SK-N-SH treated with all-trans-retinoic acid at 6 μM for 48 hours (cell line): Measurements from ENCODE around the gene GLB1L3.

Source experiments
- ATAC-seq: fragments of 200-7000 bp; cut with Tn5 transposase; 3 replicates; pipeline ENCODE4 v1.9.1; 2020; ENCODE audit warnings: mild to moderate bottlenecking, moderate library complexity
- ARNTL ChIP-seq: fragments of 450-650 bp; formaldehyde crosslinking; IDR thresholded peaks from 2 replicates; pipeline ENCODE4 v1.5.0; 2020; ENCODE audit warnings: low read depth, mild to moderate bottlenecking, moderate library complexity, borderline replicate concordance
- CSDC2 ChIP-seq: fragments of 250-450 bp; sonication (Bioruptor Pico); IDR thresholded peaks from 2 replicates; pipeline ENCODE4 v1.5.0; 2020; ENCODE audit warnings: mild to moderate bottlenecking, moderate library complexity
- CSRNP3 ChIP-seq: fragments of 250-450 bp; sonication (Bioruptor Pico); IDR thresholded peaks from 2 replicates; pipeline ENCODE4 v1.5.1; 2021; ENCODE audit warnings: mild to moderate bottlenecking, moderate library complexity
- ESRRG ChIP-seq: fragments of 250-450 bp; sonication (Bioruptor Pico); IDR thresholded peaks from 2 replicates; pipeline ENCODE4 v1.6.1; 2021; ENCODE audit warnings: mild to moderate bottlenecking
- GLIS3 ChIP-seq: fragments of 250-450 bp; sonication (Bioruptor Pico); IDR thresholded peaks from 2 replicates; pipeline ENCODE4 v1.5.0; 2020; ENCODE audit warnings: mild to moderate bottlenecking, moderate library complexity
- ISL1 ChIP-seq: fragments of 250-450 bp; sonication (Bioruptor Pico); IDR thresholded peaks from 2 replicates; pipeline ENCODE4 v2.1.2; 2022; ENCODE audit warnings: mild to moderate bottlenecking, moderate library complexity
- OSR1 ChIP-seq: fragments of 250-450 bp; sonication (Bioruptor Pico); IDR thresholded peaks from 2 replicates; pipeline ENCODE4 v1.8.0; 2022; ENCODE audit warnings: moderate library complexity, mild to moderate bottlenecking, inconsistent platforms
- PPARA ChIP-seq: fragments of 250-450 bp; sonication (Bioruptor Pico); IDR thresholded peaks from 2 replicates; pipeline ENCODE4 v1.5.0; 2020; ENCODE audit warnings: mild to moderate bottlenecking, borderline replicate concordance
- RARB ChIP-seq: fragments of 250-450 bp; sonication (Bioruptor Pico); IDR thresholded peaks from 2 replicates; pipeline ENCODE4 v1.8.0; 2021; ENCODE audit warnings: mild to moderate bottlenecking, moderate library complexity
- SNAI2 ChIP-seq: fragments of 250-450 bp; sonication (Bioruptor Pico); IDR thresholded peaks from 2 replicates; pipeline ENCODE4 v1.5.0; 2020; ENCODE audit warnings: mild to moderate bottlenecking, moderate library complexity
- TOX ChIP-seq: fragments of 250-450 bp; sonication (Bioruptor Pico); IDR thresholded peaks from 2 replicates; pipeline ENCODE4 v1.8.0; 2021; ENCODE audit warnings: mild to moderate bottlenecking, moderate library complexity, borderline replicate concordance
- ZC3H10 ChIP-seq: fragments of 250-450 bp; sonication (Bioruptor Pico); IDR thresholded peaks from 2 replicates; pipeline ENCODE4 v1.5.1; 2021; ENCODE audit warnings: mild to moderate bottlenecking, moderate library complexity
- ZFP3 ChIP-seq: fragments of 250-450 bp; sonication (Bioruptor Pico); IDR thresholded peaks from 2 replicates; pipeline ENCODE4 v1.5.0; 2020; ENCODE audit warnings: mild to moderate bottlenecking, moderate library complexity
- ZFP30 ChIP-seq: fragments of 450-650 bp; formaldehyde crosslinking; IDR thresholded peaks from 2 replicates; pipeline ENCODE4 v1.5.0; 2022; ENCODE audit warnings: mild to moderate bottlenecking, moderate library complexity
- ZNF565 ChIP-seq: fragments of 450-650 bp; formaldehyde crosslinking; conservative IDR thresholded peaks from 2 replicates; pipeline ENCODE4 v1.5.0; 2020; ENCODE audit warnings: low read depth, mild to moderate bottlenecking, moderate library complexity
- ZNF8 ChIP-seq: fragments of 450-650 bp; formaldehyde crosslinking; IDR thresholded peaks from 2 replicates; pipeline ENCODE4 v1.5.0; 2020; ENCODE audit warnings: mild to moderate bottlenecking, moderate library complexity
- TF ChIP-seq, protein P1 (sequence below): fragments of 250-450 bp; sonication (Bioruptor Pico); IDR thresholded peaks from 2 replicates; pipeline ENCODE4 v1.8.0; 2021; ENCODE audit warnings: low read depth, mild to moderate bottlenecking, moderate library complexity, borderline replicate concordance
- TF ChIP-seq, protein P2 (sequence below): fragments of 250-450 bp; sonication (Bioruptor Pico); IDR thresholded peaks from 2 replicates; pipeline ENCODE4 v1.5.0; 2020; ENCODE audit warnings: mild to moderate bottlenecking, moderate library complexity
- TF ChIP-seq, protein P3 (sequence below): fragments of 250-450 bp; sonication (Bioruptor Pico); IDR thresholded peaks from 2 replicates; pipeline ENCODE4 v1.8.0; 2020; ENCODE audit warnings: mild to moderate bottlenecking, moderate library complexity, borderline replicate concordance
- TF ChIP-seq, protein P4 (sequence below): fragments of 250-450 bp; sonication (Bioruptor Pico); IDR thresholded peaks from 2 replicates; pipeline ENCODE4 v1.5.1; 2020; ENCODE audit warnings: low read depth, mild to moderate bottlenecking, moderate library complexity

The GLB1L3 gene

DNA sequence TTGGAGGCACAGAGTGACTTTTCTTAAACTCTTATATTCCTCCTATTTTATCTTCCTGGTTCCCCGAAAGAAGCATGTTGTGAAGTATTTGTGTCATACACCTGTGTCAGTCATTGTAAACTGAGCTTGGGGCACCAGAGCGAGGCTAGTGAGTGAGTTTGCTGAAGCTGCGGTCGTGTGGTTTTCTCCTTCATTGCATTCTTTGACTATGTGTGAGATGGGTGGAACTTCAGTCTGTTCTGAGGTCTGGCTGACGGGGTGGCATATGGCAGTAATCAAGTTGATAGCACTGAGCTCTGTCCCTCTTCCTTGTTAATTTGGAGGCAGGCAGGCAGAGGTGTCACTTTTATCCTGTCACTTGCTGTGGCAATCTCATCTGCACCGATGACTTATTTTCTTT is 47.6 kb upstream of the GLB1L3 start:
- no peak for ATAC-seq
- TF ChIP-seq TOX (CRISPR knock-in tag) (no peak), ZNF565 (CRISPR knock-in tag) (no peak), ARNTL (CRISPR knock-in tag) (no peak), ZC3H10 (no peak), ESRRG (no peak), CSDC2 (CRISPR knock-in tag) (no peak), ZFP30 (CRISPR knock-in tag) (no peak), CSRNP3 (CRISPR knock-in tag) (no peak), ZFP3 (CRISPR knock-in tag) (no peak), SNAI2 (no peak), RARB (CRISPR knock-in tag) (no peak), GLIS3 (CRISPR knock-in tag) (no peak), ISL1 (CRISPR knock-in tag) (no peak), PPARA (CRISPR knock-in tag) (no peak), OSR1 (no peak), ZNF8 (CRISPR knock-in tag) (no peak)
- TF ChIP-seq, protein P1, sequence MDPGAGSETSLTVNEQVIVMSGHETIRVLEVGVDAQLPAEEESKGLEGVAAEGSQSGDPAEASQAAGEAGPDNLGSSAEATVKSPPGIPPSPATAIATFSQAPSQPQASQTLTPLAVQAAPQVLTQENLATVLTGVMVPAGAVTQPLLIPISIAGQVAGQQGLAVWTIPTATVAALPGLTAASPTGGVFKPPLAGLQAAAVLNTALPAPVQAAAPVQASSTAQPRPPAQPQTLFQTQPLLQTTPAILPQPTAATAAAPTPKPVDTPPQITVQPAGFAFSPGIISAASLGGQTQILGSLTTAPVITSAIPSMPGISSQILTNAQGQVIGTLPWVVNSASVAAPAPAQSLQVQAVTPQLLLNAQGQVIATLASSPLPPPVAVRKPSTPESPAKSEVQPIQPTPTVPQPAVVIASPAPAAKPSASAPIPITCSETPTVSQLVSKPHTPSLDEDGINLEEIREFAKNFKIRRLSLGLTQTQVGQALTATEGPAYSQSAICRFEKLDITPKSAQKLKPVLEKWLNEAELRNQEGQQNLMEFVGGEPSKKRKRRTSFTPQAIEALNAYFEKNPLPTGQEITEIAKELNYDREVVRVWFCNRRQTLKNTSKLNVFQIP (CRISPR knock-in tag): no peak
- TF ChIP-seq, protein P2, sequence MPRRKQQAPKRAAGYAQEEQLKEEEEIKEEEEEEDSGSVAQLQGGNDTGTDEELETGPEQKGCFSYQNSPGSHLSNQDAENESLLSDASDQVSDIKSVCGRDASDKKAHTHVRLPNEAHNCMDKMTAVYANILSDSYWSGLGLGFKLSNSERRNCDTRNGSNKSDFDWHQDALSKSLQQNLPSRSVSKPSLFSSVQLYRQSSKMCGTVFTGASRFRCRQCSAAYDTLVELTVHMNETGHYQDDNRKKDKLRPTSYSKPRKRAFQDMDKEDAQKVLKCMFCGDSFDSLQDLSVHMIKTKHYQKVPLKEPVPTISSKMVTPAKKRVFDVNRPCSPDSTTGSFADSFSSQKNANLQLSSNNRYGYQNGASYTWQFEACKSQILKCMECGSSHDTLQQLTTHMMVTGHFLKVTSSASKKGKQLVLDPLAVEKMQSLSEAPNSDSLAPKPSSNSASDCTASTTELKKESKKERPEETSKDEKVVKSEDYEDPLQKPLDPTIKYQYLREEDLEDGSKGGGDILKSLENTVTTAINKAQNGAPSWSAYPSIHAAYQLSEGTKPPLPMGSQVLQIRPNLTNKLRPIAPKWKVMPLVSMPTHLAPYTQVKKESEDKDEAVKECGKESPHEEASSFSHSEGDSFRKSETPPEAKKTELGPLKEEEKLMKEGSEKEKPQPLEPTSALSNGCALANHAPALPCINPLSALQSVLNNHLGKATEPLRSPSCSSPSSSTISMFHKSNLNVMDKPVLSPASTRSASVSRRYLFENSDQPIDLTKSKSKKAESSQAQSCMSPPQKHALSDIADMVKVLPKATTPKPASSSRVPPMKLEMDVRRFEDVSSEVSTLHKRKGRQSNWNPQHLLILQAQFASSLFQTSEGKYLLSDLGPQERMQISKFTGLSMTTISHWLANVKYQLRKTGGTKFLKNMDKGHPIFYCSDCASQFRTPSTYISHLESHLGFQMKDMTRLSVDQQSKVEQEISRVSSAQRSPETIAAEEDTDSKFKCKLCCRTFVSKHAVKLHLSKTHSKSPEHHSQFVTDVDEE: no peak
- TF ChIP-seq, protein P3, sequence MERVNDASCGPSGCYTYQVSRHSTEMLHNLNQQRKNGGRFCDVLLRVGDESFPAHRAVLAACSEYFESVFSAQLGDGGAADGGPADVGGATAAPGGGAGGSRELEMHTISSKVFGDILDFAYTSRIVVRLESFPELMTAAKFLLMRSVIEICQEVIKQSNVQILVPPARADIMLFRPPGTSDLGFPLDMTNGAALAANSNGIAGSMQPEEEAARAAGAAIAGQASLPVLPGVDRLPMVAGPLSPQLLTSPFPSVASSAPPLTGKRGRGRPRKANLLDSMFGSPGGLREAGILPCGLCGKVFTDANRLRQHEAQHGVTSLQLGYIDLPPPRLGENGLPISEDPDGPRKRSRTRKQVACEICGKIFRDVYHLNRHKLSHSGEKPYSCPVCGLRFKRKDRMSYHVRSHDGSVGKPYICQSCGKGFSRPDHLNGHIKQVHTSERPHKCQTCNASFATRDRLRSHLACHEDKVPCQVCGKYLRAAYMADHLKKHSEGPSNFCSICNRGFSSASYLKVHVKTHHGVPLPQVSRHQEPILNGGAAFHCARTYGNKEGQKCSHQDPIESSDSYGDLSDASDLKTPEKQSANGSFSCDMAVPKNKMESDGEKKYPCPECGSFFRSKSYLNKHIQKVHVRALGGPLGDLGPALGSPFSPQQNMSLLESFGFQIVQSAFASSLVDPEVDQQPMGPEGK (CRISPR knock-in tag): no peak
- TF ChIP-seq, protein P4, sequence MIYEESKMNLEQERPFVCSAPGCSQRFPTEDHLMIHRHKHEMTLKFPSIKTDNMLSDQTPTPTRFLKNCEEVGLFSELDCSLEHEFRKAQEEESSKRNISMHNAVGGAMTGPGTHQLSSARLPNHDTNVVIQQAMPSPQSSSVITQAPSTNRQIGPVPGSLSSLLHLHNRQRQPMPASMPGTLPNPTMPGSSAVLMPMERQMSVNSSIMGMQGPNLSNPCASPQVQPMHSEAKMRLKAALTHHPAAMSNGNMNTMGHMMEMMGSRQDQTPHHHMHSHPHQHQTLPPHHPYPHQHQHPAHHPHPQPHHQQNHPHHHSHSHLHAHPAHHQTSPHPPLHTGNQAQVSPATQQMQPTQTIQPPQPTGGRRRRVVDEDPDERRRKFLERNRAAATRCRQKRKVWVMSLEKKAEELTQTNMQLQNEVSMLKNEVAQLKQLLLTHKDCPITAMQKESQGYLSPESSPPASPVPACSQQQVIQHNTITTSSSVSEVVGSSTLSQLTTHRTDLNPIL (CRISPR knock-in tag): no peak

- TF ChIP-seq, protein P1 (CRISPR knock-in tag): no peak
- TF ChIP-seq SNAI2 (no peak), ZFP3 (CRISPR knock-in tag) (no peak), ZNF8 (CRISPR knock-in tag) (no peak), ARNTL (CRISPR knock-in tag) (no peak), PPARA (CRISPR knock-in tag) (no peak), ZNF565 (CRISPR knock-in tag) (no peak), CSDC2 (CRISPR knock-in tag) (no peak)
- TF ChIP-seq, protein P4 (CRISPR knock-in tag): no peak
These were observed 46.9 kb upstream of the GLB1L3 start for GRCh38 chr11:134229126-134229790.

More at GRCh38 chr11:134229126-134229790, 46.9 kb upstream of the GLB1L3 start:
- no peak for ATAC-seq
